ENCODE measurements around the gene NOX5. TPM values are rescaled to one million over a fixed set of nuclear protein-coding genes. Genes with fewer than 3 reads are reported as not detected.

The NOX5 gene
- polyA plus RNA-seq, 2 of the 4 experiments (the other 2 are of a cell fraction), result 0.19 to 0.22 TPM

DNA sequence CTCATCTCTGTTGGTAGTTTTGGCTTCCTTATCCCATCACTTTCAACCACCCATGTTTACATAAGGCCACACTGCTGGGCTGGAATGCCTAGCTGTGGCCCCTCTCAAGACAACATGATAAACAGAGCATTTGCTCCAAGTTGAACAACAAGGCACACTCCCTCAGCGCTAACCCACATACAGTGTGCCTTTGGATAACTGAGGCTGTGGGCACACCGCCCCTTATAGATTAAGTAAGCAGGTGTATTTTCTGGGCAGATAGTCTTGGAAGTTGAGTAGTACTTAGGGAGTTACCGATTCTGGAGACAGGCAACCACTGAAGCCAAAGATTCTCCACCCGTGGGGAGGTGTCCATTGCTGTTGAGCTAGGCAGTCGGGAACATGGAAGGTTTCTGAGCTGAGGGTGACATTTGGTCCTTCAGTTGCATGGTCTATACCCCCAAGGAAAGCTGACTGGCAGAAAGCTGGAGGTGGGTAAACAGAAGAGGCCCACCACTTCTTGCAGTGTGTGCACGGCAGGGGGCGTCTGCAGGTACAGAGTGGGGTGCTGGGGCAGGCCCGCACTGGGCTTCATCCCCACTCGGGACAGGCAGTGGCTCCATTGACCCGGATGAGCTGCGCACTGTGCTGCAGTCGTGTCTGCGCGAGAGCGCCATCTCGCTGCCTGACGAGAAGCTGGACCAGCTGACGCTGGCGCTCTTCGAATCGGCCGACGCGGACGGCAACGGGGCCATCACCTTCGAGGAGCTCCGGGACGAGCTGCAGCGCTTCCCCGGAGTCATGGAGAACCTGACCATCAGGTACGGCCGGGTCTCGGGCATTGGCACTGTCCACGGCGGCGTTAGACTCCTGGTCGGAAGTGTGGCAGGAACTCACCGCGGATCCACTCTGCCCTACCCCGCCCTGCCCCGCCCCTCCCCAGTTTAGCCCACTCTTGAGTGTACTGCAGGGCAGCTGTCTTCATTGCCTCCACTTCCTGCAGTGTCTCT lies 16.8 kb downstream of the NOX5 start:
- Histone ChIP-seq H3K4me1 (peaks cover 23% of the 10 kb centered on the region), H3K27ac (peak overlapping the region; percentile 57 to 78), H3K9me3 (no peaks in the 10 kb centered on the region), H3K4me2 (peak overlapping the region; percentile 90), H3K4me3 (peak overlapping the region; percentile 47)
- WGBS (ENCODE audit: missing lambda C conversion rate), result 11% methylated on average over 37 of the region's 42 CpGs
- DNase-seq (ENCODE audit: low read depth in 1 of 2, low spot score in 1 of 2) (peak; percentile 82), FAIRE-seq (peak; percentile 84), ATAC-seq (peak; percentile 87 to 93)
- ChIA-PET POLR2A (interaction anchor here (0.9 to 1.3 kb wide), 3 partner anchors 17 to 432 kb away, joined by 3 to 4 read pairs (median 3); partner anchors contain the start of gene NOX5), CTCF (interaction anchor here (0.6 to 11.4 kb wide), 59 partner anchors 9 to 1213 kb away, joined by 3 to 125 read pairs (median 4); partner anchors contain the start of gene NOX5)
- TF ChIP-seq MAFK (IDR thresholded peaks at IDR 0.05; ENCODE audit: partially characterized antibody) (peak; percentile 75), FOSL2 (IDR thresholded peaks at IDR 0.05) (no peak), FOSL2 (CRISPR knock-in tag; IDR thresholded peaks at IDR 0.05) (no peak), SREBF2 (IDR thresholded peaks at IDR 0.05) (no peak), SMC3 (IDR thresholded peaks at IDR 0.05) (peak; percentile 59), GATA3 (IDR thresholded peaks at IDR 0.05; ENCODE audit: borderline replicate concordance) (no peak), POLR2A (IDR thresholded peaks at IDR 0.05; ENCODE audit: low read length) (0 out of 2 replicates have a peak, but pooled peaks have one; percentile 6), CEBPB (IDR thresholded peaks at IDR 0.05) (no peak), RAD21 (conservative IDR thresholded peaks at IDR 0.05 in 1 of 2, IDR thresholded peaks at IDR 0.05 in 1 of 2) (peak; percentile 57 to 69), NPAS2 (CRISPR knock-in tag; IDR thresholded peaks at IDR 0.05; ENCODE audit: borderline replicate concordance) (no peak), TFCP2L1 (CRISPR knock-in tag; IDR thresholded peaks at IDR 0.05) (0 out of 2 replicates have a peak, but pooled peaks have one; percentile 22), JUN (IDR thresholded peaks at IDR 0.05) (peak in 1 of 2 experiments; percentile 11; a peak in 1 of 5 replicates), HOXA7 (CRISPR knock-in tag; IDR thresholded peaks at IDR 0.05) (no peak)
- TF ChIP-seq, protein P1, sequence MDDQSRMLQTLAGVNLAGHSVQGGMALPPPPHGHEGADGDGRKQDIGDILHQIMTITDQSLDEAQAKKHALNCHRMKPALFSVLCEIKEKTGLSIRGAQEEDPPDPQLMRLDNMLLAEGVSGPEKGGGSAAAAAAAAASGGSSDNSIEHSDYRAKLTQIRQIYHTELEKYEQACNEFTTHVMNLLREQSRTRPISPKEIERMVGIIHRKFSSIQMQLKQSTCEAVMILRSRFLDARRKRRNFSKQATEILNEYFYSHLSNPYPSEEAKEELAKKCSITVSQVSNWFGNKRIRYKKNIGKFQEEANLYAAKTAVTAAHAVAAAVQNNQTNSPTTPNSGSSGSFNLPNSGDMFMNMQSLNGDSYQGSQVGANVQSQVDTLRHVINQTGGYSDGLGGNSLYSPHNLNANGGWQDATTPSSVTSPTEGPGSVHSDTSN (IDR thresholded peaks at IDR 0.05), result 0 out of 2 replicates have a peak, but pooled peaks have one; percentile 53
- TF ChIP-seq, protein P2, sequence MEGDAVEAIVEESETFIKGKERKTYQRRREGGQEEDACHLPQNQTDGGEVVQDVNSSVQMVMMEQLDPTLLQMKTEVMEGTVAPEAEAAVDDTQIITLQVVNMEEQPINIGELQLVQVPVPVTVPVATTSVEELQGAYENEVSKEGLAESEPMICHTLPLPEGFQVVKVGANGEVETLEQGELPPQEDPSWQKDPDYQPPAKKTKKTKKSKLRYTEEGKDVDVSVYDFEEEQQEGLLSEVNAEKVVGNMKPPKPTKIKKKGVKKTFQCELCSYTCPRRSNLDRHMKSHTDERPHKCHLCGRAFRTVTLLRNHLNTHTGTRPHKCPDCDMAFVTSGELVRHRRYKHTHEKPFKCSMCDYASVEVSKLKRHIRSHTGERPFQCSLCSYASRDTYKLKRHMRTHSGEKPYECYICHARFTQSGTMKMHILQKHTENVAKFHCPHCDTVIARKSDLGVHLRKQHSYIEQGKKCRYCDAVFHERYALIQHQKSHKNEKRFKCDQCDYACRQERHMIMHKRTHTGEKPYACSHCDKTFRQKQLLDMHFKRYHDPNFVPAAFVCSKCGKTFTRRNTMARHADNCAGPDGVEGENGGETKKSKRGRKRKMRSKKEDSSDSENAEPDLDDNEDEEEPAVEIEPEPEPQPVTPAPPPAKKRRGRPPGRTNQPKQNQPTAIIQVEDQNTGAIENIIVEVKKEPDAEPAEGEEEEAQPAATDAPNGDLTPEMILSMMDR (IDR thresholded peaks at IDR 0.05), result peak; percentile 90
- TF ChIP-seq, protein P3, sequence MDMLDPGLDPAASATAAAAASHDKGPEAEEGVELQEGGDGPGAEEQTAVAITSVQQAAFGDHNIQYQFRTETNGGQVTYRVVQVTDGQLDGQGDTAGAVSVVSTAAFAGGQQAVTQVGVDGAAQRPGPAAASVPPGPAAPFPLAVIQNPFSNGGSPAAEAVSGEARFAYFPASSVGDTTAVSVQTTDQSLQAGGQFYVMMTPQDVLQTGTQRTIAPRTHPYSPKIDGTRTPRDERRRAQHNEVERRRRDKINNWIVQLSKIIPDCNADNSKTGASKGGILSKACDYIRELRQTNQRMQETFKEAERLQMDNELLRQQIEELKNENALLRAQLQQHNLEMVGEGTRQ (IDR thresholded peaks at IDR 0.05), result 0 out of 2 replicates have a peak, but pooled peaks have one; percentile 23
- TF ChIP-seq, protein P4, sequence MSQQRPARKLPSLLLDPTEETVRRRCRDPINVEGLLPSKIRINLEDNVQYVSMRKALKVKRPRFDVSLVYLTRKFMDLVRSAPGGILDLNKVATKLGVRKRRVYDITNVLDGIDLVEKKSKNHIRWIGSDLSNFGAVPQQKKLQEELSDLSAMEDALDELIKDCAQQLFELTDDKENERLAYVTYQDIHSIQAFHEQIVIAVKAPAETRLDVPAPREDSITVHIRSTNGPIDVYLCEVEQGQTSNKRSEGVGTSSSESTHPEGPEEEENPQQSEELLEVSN (IDR thresholded peaks at IDR 0.05; ENCODE audit: borderline replicate concordance, low read depth), result peak; percentile 76
- TF ChIP-seq, protein P5, sequence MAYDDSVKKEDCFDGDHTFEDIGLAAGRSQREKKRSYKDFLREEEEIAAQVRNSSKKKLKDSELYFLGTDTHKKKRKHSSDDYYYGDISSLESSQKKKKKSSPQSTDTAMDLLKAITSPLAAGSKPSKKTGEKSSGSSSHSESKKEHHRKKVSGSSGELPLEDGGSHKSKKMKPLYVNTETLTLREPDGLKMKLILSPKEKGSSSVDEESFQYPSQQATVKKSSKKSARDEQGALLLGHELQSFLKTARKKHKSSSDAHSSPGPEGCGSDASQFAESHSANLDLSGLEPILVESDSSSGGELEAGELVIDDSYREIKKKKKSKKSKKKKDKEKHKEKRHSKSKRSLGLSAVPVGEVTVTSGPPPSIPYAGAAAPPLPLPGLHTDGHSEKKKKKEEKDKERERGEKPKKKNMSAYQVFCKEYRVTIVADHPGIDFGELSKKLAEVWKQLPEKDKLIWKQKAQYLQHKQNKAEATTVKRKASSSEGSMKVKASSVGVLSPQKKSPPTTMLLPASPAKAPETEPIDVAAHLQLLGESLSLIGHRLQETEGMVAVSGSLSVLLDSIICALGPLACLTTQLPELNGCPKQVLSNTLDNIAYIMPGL (CRISPR knock-in tag; IDR thresholded peaks at IDR 0.05; ENCODE audit: borderline replicate concordance), result no peak
- TF ChIP-seq, protein P6, sequence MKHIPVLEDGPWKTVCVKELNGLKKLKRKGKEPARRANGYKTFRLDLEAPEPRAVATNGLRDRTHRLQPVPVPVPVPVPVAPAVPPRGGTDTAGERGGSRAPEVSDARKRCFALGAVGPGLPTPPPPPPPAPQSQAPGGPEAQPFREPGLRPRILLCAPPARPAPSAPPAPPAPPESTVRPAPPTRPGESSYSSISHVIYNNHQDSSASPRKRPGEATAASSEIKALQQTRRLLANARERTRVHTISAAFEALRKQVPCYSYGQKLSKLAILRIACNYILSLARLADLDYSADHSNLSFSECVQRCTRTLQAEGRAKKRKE (CRISPR knock-in tag; IDR thresholded peaks at IDR 0.05; ENCODE audit: low read depth), result no peak
- TF ChIP-seq, protein P7, sequence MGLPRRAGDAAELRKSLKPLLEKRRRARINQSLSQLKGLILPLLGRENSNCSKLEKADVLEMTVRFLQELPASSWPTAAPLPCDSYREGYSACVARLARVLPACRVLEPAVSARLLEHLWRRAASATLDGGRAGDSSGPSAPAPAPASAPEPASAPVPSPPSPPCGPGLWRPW (IDR thresholded peaks at IDR 0.05), result no peak
- TF ChIP-seq, protein P8, sequence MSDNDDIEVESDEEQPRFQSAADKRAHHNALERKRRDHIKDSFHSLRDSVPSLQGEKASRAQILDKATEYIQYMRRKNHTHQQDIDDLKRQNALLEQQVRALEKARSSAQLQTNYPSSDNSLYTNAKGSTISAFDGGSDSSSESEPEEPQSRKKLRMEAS (IDR thresholded peaks at IDR 0.05), result peak; percentile 89

Measured in A549 (cell line).